CD4-positive, alpha-beta T cell treated with Interleukin-10 for 1 hour (primary cell): ENCODE results near the gene GALNT1.

Experiments
- DNase-seq: peaks from one replicate; pipeline ENCODE4 v3.0.0-alpha.2; 2020

GALNT1 gene

DNA sequence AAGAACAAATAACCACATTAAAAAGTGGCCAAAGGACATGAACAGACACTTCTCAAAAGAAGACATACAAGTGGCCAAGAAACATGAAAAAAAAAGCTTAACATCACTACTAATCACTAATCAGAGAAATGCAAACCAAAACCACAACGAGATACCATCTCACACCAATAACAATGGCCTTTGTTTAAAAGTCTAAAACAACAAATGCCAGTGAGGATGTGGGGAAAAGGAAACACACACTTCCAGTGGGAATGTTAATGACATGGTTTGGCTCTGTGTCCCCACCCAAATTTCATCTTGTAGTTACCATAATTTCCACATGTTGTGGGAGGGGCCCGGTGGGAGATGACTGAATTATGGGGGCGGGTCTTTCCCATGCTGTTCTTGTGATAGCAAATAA, 147.1 kb downstream of the GALNT1 start:
- DNase-seq: no peak

DNA sequence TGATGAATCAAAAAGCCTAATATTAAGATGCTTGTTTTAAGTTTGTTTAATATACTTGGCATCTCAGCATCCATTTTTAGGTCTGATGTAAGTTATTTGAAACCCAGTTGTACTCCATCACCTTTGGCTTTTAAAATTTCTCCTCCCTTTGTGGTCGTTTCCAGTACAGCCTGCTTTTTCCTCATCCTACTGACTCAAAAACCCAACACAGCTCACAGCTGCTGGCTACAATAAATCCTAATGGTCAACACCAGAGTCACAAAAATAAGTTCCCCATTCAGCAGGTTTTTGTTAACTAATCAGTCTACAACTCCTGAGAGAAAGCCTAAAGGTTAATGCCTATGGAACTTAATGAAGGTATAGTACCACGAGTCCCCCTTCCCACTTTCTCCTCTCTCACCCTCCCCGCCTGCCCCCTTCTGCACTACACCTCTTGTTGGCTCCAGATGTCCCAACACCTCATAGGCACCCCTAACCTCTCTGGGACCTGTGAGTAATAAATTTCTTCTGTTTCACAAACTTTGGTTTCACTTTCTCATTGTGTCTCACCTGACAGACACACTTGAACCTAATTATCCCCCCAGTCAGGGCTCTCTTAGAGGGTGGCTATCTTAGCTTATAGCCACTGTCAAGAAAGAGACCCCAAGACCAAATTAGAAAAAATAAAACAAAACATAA, 148.6 kb downstream of the GALNT1 start:
- DNase-seq: no peak

DNA sequence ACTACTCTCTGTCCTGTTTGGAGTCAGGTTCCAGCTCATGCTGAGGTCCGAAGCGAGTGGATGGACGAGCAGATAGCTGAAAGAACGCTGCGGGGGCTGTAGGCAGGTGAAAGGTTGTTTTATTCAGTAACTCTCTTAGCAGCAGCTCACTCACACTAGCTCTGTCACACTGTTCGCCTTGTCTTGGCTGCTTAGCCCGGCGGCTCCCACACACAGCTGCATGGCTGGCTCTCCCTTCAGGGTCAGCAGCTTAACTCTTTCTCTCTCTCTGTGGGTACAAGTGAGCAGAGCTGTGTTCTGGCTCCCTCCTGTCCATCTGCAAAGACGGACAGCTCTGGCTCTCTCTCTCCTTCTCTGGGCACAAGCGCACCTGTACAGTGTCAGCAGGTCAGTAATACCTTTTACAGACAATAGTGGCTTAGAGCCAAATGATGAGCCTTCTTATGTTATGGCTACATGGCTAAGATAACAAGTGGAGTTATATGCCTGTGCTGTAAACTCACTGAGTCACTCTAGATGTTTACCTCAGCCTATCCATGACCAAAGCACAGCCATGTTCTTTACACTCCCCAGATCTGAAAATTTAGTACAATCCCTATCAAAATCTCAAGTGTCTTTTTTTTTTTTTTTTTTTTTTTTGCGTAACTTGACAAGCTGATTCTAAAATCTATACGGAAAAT, 149.3 kb downstream of the GALNT1 start:
- no peak for DNase-seq

DNA sequence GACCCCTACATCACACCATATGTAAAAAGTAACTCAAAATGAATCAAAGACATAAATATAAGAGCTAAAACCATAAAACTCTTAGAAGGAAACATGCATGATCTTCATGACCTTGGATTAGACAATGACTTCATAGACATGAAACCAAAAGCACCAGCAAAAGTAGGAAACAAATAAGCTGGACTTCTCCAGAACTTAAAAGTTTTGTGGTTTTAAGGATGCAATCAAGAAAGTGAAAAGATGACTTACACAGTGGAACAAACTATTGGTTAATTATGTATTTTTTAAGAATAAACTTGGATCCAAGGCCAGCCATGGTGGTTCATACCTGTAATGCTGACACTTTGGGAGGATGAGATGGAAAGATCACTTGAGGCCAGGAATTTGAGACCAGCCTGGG, 150.2 kb downstream of the GALNT1 start:
- DNase-seq: no peak

DNA sequence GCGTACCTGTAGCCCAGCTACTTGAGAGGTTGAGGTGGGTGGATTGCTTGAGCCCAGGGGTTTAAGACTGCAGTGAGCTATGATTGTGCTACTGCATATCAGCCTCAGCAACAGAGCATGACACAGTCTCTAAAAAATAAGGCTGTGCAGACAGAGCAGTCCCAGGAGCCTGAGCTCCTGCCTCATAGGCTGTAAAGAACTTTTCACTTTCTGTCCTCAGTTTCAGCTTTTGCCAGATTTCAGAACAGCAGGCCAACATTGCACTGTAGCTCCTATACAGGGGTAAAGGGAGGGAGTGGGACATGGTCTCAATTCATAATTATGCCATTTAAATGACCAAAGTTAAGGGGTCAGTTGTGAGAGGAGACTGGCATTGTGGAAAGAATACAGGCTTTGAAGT, 150.6 kb downstream of the GALNT1 start:
- no peak for DNase-seq

DNA sequence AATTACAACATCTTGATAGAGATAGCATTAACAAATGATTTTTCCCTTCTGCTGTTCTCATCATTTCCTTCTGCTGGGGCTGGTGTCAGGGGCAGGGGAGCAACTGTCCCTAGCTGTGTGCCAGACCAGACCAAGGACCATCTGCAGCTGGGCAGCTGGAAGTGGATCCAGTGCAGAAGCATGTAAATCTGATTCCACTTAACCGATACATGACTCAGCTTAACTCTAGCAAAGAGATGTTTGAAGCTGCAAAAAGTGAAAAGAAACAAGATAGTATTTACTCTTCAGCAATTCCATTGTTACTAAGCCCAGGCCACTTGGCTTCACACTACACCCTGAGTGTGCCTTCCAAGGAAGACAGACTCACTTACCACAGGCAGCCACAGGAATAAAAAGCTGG, 151.1 kb downstream of the GALNT1 start:
- no peak for DNase-seq

DNA sequence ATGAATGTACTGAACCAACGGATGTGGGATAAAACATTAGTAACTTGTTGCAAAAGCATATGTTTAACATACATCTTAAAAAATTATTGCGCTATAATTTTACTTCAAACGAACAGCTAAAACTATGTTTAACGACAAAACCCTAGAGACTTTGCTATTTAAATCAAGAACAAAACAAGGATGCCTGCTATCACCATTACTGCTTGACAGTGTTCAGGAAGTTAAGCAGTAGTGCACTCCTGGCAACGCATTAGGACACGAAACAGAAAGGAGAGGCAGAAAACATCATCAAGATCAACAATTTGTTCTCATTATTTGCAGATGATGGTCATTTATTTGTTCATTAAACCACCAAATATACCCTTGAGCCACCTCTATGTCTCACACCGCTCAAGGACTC, 151.9 kb downstream of the GALNT1 start:
- no peak for DNase-seq

DNA sequence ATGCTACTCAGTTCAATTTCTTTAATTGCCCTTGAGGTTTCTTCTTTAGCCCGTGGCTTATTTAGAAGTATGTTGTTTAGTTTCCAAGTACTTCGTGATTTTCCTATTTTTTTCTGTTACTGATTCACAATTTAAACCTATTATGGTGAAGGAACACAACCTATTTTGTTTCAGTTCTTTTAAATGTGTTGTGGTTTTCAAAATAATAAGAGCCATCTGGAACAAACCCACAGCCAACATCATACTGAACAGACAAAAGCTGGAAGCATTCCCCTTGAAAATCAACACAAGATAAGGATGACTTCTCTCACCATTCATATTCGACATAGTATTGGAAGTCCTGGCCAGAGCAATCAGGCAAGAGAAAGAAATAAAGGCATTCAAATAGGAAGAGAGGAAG, 155.2 kb downstream of the GALNT1 start:
- no peak for DNase-seq

DNA sequence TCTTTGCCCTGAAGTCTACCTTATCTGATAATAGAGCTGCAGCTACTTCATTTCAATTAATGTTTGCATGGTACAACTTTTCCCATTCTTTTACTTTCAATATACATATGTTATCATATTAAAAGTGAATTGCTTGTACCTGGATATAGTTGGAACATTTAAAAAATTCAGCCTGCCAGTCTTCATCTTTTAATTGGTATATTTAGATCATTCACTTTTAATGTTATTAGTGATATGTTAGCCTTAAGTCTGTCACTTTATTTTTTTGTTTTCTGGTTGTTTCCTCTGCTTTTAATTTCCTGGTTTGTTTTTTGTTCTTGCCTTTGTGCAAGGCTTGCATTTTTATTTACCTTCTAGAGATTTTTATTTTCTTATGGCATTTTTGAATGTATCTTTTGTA, 158.2 kb downstream of the GALNT1 start:
- no peak for DNase-seq

DNA sequence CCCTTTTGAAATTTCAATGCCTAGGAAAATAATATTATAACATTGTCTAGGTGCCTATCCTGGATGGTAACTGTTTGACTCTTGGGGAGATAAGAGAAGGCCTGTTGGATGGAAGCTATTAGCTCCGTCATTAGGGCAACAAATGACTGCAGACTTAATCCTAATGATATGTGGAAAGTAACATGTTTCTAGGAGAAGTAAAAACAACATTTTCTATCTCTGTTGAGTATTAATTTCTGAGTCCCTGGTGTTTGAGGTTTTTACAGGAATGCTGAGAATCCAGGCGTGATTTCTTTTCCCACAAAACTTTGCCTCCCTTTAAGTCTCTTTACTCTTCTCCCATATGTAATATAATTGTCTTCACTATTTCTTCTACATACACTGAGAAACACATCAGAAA, 159.1 kb downstream of the GALNT1 start:
- no peak for DNase-seq

DNA sequence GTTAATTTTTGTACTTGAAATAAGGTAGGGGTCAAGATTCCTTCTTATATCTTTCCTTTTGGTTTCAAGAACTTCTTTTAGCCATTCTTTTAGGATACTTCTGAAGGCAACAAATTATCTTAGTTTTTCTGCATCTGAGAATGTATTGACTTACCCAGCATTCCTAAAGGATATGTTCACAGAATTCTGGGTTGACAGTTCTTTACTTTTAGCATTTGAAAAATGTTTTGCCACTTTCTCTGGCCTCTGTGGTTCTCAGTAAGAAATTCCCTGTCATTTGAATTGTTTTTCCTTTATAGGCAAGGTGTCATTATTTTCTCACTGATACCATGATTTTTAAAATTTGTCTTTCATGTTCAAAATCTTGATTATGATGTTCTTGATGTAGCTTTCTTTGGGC, 162.4 kb downstream of the GALNT1 start:
- no peak for DNase-seq

DNA sequence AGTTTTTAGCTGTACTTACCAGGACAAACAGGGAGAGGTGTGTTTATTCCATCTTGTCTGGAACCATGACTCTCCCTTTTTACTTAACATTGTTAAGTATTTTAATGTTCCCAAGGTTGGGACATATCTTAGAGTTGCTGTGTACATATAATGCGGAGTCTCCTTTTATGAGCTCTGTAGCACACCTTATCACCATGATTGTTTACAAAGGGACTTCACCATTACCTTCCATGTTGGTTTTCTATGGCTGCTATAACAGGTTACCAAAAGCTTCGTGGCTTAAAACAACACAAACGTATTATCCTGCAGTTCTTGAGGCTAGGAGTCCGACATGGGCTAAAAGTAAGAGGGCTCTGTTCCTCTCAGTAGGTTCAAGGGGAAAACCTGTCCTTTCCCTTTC, 164.3 kb downstream of the GALNT1 start:
- DNase-seq: no peak

DNA sequence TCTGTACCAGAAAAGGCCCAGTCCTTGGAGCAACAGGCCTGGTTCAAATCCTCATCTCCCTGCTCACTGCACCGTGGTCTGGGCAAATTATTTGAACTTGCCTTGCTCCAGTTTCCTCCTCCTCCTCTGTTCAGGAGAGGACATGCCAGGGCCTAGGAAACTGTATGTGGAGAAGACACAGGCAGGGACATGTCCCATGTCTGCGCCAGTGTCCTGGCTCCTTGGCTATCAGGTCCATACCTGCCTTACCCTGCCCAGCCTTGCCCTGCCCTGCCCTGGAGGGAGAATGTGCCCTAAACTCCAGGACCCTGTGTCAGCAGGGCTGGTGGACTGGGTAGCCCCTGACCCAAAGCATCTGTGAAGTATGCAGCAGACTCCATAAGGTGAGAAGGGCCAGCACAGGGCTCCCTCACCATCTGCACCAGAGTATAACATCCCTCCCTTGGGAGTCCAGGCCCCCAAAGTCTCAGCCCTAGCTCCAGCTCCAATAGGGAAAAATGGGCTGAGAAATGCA, 165.3 kb downstream of the GALNT1 start:
- no peak for DNase-seq

DNA sequence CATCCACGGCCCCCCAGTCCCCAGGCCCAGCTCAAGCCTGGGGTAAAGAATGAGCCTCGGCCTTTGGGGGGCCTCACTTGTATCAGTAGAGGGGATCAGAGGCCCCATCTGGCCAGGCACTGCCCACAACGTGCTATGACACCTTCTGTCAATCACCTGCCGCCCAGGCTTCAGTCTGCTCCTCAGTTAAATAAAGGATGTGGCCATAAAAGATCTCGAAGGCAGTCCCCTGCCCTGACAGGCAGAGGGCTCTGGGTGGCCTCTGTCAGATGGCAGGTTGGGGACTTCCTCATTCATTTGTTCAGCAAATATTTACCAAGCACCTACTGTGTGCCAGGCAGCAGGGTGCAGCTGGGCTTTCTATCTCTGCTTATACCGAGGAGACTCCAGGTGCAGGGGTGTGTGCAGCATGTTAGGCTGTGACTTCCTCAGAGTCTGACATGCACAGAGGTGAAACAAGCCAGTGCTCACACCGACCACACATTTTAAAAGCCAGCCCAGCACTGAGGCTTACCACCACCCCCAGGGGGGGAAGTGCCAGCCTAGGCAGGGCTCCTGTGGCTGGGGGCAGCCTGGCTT, 166.4 kb downstream of the GALNT1 start:
- no peak for DNase-seq

DNA sequence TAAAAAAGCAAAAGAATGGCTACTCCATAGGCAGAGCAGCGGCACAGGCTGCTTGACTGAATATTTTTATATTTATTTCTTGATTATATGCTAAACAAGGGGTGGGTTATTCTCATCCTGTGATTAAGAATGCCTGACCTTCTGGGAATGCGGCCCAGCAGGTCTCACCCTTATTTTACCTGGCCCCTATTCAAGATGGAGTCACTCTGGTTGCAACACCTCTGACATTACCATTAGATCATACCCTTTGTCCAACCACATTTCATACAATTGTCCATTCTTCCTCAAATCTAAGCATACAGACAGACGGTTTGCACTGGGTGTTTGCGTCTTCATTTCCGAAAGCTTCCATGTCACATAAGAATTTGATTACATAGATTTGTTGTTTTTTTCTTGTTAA, 168.2 kb downstream of the GALNT1 start:
- no peak for DNase-seq

DNA sequence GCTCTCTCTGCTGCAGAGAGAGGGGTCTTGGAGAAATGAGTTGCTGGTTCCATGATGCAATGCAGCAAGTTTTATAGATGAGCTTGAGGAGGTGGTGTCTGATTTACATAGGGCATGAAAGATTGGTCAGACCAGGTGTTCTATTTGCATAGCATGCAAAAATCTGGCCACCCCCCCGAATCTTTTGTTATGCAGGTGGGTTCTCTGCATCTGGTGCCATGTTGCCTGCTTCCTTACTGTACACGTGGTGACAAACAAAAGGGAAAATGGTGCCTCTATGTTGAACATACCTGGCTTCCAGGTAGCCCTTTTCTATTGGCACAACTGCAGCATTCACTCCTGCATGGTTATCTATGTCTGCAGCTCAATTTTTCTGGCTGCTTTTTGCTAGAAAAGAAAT, 169.4 kb downstream of the GALNT1 start:
- no peak for DNase-seq

DNA sequence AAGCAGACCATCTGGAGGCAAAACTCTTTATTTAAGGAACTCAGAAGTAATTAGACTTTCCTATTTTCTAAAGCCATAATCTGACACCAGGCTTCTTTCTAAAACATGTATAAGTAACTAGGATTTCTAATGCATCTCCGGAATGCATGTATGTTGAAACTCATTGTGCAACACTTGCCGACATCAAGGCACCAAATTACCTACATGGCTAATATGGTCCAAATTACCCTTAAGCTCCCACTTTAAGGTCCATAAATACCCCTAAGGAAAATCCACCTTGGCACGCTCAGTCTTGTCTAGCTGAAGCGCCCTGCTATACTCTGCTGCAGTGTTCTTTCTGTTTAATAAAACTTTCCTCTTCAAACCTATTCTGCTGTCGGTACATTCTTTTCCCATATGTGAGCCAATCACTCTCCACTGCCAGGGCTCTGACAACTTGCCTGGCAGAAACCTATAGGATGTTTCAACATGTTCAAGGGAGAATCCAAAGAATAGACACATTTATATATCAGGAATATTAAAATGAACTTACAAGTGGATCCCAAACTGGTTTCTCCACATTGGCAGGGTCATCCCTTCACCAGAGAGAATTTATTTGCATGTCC, 171.9 kb downstream of the GALNT1 start:
- DNase-seq: no peak

DNA sequence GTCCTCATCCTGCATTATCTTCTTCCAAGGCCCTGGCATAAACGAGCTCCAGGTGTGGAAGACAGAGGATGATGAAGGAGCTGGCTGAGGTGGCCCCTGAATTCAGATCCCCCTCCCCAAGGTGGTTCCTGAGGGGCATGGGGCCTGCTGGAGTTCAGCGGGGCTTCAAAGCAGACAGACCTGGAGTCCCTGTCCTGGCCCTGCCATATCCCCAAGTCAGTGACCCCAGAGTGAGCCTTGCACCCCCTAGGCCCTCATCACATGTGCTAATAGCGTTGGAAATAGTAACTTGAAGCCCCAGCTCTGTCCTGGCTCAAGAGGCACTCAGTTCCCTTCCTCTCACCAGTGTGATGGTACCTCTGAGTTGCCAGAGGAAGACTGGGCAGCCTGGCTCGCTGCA, 172.9 kb downstream of the GALNT1 start:
- no peak for DNase-seq

DNA sequence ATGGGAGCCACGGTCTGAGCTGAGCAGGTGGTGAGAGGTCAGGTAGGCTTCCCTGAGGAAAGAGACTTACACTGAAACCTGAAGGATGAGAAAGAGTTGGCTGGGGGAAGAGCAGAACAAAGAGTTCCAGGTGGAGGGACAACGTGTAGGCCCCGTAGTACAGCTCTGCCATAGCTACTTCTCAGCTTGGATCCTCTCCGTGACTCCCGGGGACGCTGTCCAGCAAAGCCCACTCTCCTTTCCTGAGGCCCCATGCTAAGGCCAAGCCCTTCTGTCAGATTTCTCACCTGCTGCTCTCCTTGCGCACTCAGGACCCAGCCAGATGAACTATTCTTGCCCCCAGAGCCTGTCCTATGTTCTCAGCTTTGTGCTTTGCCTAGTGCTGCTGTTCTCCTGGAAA, 173.8 kb downstream of the GALNT1 start:
- DNase-seq: no peak

DNA sequence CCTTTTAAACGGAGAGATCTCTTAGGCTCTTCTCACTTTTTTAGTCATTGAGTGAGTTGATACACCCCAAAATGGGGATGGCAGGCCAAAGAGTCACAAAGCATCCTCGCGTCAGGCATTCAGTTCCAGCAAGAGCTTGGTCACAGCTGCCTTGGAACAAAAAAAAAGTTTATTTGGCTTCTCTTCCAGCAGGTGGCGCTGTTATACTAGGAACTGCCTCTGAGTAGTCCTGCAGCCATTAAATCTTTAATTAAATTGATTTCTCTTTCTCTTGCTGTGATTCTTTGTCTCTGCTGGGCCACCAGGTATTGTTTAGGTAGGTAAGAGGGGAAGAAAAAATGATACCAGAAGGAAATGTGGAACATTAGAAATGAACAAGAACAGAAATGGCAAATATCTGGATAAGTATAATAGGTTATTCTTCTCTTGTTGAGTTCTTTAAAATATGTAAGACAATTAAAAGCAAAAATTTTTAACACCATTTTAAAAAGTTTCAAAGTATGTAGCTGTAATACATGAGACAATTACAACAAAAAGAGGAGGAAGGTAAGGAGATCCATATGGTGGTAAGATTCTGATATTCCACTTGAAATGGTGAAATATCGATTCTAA, 175.1 kb downstream of the GALNT1 start:
- DNase-seq: peak; percentile 66
